Stimulated activated CD8-positive, alpha-beta memory T cell treated with anti-CD3 and anti-CD28 coated beads, Interleukin-4, amount 100 ng/mL, for 48 hours (primary cell): ENCODE measurements around the gene IL23R.
"Not testable (repeated sequence)": the region's sequence is repeated elsewhere in the genome, so short reads cannot be mapped to it uniquely, and the experiment has no call there.

ENCODE experiments used
- DNase-seq: peaks from one replicate; pipeline ENCODE4 v3.0.0-alpha.2; 2020

IL23R gene, protein sequence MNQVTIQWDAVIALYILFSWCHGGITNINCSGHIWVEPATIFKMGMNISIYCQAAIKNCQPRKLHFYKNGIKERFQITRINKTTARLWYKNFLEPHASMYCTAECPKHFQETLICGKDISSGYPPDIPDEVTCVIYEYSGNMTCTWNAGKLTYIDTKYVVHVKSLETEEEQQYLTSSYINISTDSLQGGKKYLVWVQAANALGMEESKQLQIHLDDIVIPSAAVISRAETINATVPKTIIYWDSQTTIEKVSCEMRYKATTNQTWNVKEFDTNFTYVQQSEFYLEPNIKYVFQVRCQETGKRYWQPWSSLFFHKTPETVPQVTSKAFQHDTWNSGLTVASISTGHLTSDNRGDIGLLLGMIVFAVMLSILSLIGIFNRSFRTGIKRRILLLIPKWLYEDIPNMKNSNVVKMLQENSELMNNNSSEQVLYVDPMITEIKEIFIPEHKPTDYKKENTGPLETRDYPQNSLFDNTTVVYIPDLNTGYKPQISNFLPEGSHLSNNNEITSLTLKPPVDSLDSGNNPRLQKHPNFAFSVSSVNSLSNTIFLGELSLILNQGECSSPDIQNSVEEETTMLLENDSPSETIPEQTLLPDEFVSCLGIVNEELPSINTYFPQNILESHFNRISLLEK

DNA sequence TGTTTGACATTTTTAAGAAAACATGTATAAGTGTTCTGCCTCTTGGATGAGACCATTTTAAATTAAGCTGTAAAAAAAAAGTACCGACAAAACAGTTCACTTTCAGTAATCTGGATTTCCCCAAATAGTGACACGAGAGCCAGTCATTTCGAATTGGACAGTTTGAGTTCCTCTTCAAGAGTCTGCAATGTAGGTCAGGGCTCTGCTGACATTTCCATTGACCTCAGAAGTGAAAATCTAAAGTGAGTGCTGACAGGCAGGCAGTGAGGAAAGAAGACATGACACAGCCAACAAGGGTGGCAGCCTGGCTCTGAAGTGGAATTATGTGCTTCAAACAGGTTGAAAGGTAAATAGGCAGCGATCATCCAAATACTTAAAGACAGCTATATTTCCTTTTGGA, at the start of gene IL23R:
Gene IL23R (plus strand): TSS at position 259 of the 400 bp plus-strand sequence. CDS start 1,667 bp downstream, outside the sequence.
- DNase-seq, result peak; percentile 52

DNA sequence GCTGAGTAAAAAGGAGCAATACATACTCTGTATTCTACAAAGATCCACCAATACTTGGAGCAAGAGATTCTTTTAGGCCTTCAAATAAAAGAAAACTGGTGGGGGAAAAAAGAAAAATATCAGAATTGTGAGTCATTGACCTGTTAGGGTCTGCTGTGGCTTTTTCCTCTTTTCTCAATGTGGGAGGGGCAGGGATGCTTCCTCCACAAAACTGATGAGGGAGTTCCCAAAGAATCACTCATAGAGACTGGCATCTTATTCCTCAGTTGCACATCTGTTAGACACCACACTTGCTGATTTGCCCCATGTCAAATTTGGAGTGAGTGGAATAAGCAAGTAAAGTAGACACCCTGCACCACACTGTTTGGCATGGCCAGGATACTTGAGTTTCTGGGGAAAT, 48.1 kb upstream of the IL23R start:
- no peak for DNase-seq

DNA sequence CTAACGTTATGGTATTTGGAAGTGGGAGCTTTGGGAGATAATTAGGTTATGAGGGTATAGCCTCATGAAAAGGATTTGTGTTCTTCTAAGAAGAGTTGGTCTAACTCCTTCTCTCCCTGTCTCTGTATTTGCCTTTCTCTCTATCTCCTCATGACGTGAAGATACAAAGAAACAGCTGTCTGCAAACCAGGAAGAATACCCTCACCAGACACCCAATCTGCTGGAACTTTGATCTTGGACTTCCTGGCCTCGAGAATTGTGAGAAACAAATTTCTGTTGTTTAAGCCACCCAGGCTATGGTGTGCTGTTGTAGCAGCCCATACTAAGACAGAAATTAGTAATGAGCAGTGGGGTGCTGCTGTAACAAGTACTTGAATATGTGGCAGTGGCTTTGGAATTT, 47.6 kb upstream of the IL23R start:
- DNase-seq, result no peak

DNA sequence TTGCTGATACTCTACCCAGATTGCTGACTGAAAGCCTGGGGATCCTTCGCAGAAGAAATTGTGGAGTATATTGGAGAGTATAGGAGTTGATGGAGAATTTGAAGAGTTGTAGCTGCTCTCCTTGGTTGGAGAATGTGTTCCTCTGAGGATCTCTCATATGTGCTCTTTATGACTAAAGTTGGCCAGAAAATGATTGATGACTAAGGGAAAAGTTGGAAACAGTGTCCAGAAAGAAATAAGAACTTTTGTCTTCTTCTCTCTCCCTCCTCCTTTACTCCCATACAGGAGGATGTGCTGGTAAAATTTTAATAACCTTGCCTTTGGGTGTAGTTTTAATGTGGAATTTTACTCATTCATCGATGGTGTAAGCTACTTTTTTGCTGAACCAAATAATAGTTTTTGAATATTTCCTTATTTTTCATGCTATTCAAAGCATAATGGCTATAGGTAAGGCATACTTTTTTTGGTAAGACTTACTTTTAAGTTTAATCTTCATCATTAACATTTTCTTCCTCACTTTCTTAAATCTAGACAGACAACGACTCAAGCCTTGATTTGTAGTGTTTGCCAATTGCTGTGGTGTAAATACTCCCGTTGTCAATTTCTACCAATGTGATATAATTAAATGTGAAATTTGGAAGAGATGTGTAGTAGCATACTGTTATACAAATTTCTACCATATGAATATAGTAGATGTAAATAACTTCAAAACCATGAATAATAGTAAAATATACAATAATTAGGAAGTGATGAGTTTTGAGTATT, 45.2 kb upstream of the IL23R start:
- DNase-seq, result no peak

DNA sequence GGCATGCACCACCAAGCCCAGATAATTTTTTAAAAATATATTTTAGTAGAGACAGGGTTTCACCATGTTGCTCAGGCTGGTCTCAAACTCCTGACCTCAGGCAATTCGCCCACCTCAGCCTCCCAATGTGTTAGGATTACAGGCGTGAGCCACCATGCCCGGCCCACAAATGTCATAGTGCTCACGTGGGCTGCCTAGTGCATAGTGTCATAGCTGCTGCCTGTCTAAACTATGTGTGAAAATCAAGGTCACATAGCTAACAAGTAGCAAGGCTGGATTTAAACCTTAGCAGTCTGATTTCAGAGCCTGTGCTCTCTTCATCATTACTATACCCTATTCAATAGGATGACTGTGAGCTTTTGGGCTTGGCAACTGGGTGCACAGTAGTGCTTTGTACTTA, 41.8 kb upstream of the IL23R start:
- DNase-seq, result no peak

DNA sequence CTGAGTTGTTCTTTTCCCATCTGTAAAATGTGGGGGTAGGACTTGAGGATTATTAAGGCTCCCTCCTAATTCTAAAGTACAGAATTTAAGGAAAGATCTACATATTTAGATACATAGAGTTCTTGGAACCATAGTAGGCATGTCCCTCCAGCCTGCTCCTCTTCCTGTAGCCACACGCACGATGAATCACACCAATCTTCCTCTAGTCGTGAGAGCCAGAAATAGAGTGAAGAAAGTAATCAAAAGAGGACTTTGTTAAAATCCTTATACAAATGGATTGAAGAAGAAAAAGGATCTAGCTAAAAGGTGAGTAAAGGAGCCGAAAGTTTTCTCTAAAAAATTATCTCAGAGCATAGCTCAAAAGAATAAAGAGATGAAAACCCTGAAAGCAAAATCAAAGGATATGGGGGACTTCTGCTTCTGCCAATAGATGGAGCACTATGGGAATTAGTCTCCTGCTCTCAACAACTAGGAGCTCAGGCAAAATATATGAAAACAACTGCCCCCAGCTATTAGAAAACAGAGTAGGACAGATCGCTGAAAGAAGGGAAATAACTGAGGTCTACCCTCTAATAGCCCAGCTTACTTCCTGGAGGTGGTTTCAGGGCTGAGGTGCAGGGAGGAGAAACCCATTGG, 40.0 kb upstream of the IL23R start:
- no peak for DNase-seq

DNA sequence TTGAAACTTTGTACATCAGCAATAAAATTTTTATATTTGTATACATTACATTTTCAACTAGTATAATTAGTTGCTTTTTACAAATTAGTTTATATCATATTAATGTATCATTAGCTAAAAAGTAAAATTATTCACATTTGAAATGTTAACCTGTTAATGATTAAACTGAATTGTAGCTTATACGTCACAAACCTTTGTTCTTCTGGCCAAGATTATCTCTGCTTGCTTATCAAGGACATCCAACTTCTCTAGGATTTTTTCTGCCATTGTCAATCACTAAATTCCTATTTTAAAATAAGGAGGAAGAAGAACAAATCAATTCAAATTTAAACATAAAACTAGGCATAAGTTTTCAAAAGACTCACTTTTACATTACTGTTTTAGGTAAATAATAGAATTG, 39.3 kb upstream of the IL23R start:
- no peak for DNase-seq

DNA sequence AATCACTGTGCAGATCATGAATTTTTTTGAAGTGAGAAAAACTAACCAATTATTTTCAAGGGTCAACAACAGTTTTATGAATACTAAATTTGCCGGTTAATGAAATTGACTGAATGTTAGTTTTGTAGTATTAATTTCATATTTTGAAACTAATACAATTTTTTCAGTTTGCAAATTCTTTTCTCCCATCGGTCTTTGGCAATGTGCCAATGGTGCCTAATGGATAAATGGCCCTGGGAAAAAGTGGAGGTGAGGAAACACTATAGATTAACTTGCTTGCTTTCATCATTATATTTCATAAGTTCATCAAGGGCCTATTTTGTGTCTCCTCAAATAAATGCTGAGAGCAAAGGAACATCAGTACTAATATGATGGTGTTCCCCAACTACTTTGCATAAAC, 35.6 kb upstream of the IL23R start:
- DNase-seq, result no peak

DNA sequence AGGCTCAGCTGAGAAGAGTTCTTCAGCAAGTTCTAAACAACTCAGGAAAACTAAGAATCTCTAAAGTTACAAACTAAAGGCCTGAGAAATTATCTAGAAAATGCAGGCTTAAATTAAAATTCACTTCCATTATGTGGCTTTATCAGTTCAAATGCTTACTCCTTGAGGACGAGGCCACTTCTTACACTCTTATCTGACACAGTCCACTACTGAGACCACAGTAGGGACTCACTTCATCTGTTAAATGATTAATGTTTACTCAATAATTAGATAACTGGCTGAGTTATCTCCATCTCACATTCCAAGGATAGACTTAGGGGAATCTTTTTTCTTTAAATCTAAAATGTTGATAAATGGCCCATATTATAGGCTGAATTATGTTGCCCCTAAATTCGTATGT, 33.1 kb upstream of the IL23R start:
- no peak for DNase-seq

DNA sequence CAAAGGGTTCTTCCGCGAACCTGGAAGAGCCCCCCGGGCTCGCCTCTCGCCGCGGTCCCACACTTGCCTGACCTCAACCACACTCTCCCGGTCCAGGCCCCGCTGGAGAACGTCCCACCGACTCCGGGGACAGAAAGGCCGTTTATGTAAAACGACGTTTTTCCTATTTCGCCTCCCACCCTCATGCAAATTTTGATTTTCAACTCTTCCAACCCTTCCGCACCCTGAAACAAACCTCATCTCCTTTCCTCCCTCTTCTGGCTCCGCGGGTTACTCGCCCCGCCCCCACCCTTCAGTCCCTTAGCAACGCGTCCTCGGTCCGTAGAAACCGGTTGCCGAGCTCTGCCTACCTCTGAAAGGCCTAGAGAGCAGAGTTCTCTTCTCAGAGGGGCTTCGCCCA, 31.6 kb upstream of the IL23R start, which contains the start of gene C1orf141:
Gene C1orf141 (minus strand): TSS at position 276 of the 400 bp plus-strand sequence. CDS start 7,730 bp downstream, outside the sequence.
- peak; percentile 45 for DNase-seq

DNA sequence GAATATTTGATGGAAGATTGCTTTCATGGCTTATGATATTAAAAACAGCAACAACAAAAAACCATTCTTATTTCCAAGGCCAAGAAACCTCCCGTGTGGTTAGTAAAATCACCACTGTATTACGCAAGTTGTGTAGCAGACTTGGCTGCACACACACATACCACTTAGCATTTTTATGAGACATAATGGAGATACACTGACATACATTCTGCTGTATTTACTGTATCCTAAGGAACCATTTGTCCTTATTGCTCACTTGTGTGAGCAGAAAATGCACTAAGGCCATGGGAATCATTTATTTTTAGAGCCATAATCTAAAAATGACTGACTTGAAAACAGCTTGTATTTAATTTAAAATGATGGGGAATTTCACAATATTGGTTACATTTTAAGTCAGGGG, 30.9 kb upstream of the IL23R start:
- no peak for DNase-seq

DNA sequence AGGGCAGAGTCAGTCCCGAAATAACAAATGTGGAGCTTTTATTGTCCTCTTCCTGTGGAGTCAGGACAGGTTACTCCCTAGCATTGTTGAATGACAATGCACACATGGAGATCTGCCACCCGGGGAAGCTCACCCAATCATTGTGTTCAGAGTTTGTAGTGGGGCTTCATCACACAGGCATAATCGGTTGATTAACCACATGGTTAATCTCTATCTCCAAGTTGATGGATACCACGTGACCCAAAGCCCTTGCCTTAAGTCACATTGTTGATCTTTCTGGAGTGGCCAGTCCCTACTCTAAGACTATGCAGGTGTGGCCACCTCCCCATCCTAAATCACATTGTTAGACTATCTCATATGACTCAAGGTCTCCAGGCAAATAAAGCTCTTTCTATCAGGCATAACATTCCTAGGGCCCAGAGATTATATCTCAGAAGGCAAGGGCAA, 28.9 kb upstream of the IL23R start:
- DNase-seq, result no peak

DNA sequence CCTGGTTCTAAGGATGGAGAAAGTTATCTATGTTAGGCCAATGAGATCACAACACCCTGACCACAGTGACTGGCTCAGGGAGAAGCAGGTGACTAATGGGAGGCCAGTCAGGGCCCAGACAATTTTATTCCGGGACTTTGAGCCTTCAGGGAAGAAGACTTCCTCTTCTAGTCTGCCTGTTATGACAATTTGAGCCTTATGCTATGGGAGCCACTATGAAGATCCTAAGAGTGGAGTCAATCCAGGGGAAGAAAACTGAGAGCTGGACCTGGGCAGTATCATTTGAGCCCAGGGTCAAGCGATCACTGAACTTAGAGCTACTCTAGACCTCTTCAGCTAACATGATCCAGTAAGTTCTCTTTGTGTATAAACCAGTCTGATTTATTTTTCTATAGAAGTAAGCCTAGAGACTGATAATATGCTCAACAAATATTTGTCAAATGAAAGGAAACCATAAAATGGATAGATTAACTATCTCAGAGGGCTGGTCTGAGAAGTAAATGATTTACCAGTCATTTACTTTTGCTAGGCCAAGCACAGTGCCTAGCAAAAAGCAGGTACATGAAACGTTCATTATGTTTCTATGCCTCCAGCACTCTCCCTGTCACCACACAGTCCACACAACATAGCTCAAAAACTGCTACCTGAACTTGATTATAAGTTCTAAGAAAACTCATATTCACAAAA, 27.3 kb upstream of the IL23R start:
- no peak for DNase-seq

DNA sequence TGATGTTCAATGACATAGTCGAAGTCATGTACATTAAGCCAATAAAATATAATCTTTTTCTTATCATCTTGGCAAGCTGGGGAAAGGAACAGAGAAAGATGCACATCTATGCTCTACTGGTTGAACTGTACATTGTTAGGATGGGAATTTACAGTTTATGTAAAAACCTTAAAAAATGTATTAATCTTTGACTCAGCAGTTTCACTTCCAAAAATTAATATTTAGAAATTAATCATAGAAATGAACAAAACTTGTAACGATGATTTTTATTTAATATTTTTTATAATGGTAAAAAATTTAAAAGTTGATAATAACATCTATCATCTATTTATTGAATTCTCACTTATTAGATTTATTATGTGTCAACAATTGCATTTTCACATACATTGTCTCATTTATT, 25.8 kb upstream of the IL23R start:
- DNase-seq, result no peak

DNA sequence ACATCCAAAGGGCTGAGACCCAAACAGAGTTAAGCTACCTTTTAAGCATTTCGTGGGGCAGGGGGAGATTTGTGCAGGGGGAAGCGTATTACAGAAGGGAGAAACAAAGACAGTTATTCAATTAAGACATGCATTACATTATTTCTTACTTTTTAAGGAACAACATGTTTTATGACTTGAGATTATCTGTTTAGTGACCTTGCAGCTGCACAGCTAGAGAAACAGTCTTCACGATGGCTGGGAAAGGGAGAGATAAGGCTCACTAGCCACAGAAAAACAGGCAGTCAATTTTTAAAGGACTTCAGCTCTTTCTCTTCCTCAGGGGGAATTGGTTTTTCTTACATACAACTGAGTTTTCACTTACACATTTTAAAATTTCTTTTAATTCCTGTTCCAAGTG, 24.4 kb upstream of the IL23R start:
- DNase-seq, result not testable (repeated sequence)

DNA sequence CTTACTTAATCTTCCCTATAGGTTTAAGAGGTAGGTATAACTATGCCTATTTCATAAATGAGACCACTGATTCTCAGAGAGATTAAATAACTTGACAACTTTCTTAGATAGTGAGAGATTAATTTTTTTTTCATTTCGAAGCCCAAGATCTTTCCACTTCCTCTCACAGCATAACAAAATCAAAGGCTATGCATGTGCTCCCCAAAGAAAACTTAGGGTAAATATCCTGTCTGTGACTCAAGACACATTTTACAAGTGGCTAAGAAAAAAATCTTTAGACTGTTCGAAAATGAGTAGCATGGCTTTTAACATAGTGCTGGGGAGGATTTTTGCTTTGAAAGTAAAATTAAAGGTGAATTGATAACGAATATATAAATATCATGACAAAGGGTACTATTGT, 23.3 kb upstream of the IL23R start:
- DNase-seq, result no peak

DNA sequence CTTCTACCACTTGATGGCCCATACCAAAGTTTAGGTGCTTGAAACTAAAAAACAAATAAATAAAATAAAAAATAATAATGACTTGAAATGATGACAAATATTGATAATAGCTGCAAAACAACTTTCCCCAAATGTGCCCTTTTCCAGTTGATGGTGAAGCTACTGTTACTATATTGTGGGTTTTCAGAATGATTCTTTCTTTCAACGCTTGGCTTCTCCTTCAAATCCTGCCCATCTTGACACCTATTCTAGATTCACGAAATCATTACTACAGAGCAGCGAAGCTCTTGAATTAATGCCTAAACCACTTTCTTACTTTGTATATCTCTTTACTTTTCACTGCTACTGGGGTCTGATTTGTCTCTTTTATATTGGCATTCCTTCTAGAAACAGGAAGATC, 22.3 kb upstream of the IL23R start:
- DNase-seq, result no peak

DNA sequence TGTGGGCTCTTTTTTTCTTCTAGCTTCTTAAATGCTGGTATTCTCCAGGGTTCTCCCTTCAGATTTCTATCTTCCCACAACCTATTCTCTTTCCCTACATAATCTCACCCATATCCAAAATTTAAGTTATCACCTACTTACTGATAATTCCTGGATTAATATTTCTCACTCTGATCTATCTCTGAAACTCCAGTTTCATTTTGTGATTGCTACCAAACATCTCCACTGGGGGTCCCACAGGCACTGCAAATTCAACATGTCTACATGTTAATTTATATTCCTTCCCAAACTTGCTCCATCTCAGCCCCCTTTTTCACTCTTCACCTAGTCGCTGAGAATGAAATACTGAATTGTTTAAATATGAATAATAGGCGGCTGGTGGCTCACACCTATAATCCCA, 21.6 kb upstream of the IL23R start:
- DNase-seq, result no peak

DNA sequence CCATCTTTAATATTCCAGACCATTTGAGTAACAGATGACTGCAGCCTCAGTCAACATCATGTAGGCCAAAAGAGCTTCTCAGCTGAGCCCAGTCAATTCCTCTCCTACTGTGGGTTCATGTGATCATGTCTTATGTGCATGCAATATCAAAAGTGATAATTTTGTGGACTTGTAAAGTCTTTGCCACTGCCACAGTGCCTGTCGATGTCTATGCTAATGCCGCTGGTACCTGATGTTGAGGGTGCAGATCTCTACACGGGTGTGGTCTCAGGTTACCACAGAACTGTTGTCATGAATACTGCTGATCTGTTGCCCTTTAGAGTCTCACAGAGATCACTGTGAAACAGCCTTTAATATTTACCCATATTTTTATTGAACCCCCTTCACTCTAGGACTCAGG, 20.2 kb upstream of the IL23R start:
- DNase-seq, result no peak

DNA sequence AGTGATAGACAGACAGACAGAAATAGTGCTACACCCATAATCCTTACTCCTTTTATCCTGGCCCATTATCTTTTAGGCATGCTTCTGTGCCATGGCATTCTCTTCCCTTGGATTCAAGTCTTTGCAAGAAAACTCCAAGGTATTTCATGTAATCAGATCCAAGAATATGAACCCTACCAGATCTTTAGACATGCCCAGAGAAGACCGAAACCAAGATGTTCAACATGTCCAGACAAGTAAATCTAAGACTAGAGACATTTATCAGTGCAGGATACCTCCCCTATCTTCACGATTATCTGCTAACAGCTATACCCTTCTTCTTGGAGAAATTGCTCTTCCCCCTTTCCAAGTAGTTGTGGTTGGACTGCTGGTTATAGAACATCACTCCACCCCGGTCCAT, 19.7 kb upstream of the IL23R start:
- DNase-seq, result no peak

DNA sequence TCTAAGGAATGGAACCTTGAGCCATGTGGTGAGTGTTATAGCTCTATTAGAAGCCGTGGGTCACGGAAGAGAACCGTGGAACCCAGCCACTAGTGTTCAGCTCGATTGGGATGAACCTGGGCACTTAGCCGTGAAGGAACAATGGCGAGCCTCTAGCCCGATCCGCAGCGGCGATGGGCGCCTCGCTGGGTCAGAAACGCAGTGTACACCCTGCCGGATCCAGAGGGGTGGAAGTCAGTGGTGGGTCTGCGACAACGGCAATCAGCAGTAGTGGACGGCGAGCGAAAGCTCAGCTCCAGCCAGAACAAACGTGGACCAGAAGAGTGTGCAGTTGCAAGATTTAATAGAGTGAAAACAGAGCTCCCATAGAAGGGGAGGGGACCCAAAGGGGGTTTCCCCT, 18.3 kb upstream of the IL23R start:
- not testable (repeated sequence) for DNase-seq

DNA sequence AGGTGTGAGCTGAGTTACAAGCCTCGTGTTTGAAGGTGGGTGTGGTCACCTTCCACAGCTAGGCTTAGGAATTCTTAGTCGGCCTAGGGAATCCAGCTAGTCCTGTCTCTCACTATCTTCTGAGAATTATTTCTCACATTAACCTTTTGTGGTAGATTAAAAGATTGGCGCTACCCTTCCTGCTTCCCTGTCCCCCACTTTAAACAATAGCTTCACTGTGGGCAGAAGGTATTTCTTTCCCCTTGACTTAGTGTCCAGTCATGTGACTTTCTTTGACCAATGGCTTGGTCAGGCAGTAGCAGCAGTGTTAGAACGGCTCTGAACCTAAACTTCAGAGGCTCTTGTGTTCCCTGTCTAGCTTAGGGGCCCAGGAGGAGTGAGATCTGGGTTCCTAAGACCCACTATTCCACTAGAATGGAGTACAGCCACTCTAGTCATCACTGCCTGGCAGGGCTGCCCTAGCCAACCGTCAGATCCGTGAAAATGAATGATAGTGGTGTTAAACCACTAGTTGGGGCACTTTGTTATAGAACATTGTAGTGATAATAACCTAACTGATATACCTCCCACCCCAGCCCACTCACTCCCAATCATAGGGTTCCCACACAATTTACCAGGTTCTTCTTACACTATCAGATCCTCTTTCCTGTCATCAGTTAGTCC, 17.6 kb upstream of the IL23R start:
- no peak for DNase-seq
